ENCODE data around the gene PRAC1.

PRAC1 gene

GRCh38 chr17:48722201-48722907 lies at the start of gene PRAC1:
Gene PRAC1, minus strand, starts transcription at chr17:48722518. Its CDS starts 126 bp downstream, at chr17:48722392.
- no peak for TF ChIP-seq CTCF (IDR thresholded peaks at IDR 0.05; ENCODE audit: low read depth, low read length)
- H3K4me3 ChIP-seq (ENCODE audit: low read depth, low read length) = no peak within 1 kb of the TSS
- no peak for DNase-seq (ENCODE audit: low read depth, low spot score)
- in situ Hi-C loops (cut with HindIII; ENCODE audit: low sequenced_read_pairs) = no loop called here

- H3K4me3 ChIP-seq (ENCODE audit: low read depth, low read length) = no peak overlapping the region
- TF ChIP-seq CTCF (IDR thresholded peaks at IDR 0.05; ENCODE audit: low read depth, low read length) = no peak
- in situ Hi-C loops (cut with HindIII; ENCODE audit: low sequenced_read_pairs) = no loop called here
- no peak for DNase-seq (ENCODE audit: low read depth, low spot score)
Observed at GRCh38 chr17:48770954-48771353, 48.6 kb upstream of the PRAC1 start.

- TF ChIP-seq CTCF (IDR thresholded peaks at IDR 0.05; ENCODE audit: low read depth, low read length) = no peak
- no peak for DNase-seq (ENCODE audit: low read depth, low spot score)
- no peak overlapping the region for H3K4me3 ChIP-seq (ENCODE audit: low read depth, low read length)
- in situ Hi-C loops (cut with HindIII; ENCODE audit: low sequenced_read_pairs) = no loop called here
Observed at GRCh38 chr17:48769009-48769675, 46.8 kb upstream of the PRAC1 start.

GRCh38 chr17:48767263-48767774 lies 45.0 kb upstream of the PRAC1 start:
- TF ChIP-seq CTCF (IDR thresholded peaks at IDR 0.05; ENCODE audit: low read depth, low read length) = no peak
- no peak for DNase-seq (ENCODE audit: low read depth, low spot score)
- H3K4me3 ChIP-seq (ENCODE audit: low read depth, low read length) = no peak overlapping the region
- in situ Hi-C loops (cut with HindIII; ENCODE audit: low sequenced_read_pairs) = no loop called here

- H3K4me3 ChIP-seq (ENCODE audit: low read depth, low read length) = no peak overlapping the region
- in situ Hi-C loops (cut with HindIII; ENCODE audit: low sequenced_read_pairs) = no loop called here
- TF ChIP-seq CTCF (IDR thresholded peaks at IDR 0.05; ENCODE audit: low read depth, low read length) = no peak
- DNase-seq (ENCODE audit: low read depth, low spot score) = no peak
Observed at GRCh38 chr17:48761114-48761513, 38.8 kb upstream of the PRAC1 start.

GRCh38 chr17:48760411-48760810 lies 38.1 kb upstream of the PRAC1 start:
- in situ Hi-C loops (cut with HindIII; ENCODE audit: low sequenced_read_pairs) = no loop called here
- TF ChIP-seq CTCF (IDR thresholded peaks at IDR 0.05; ENCODE audit: low read depth, low read length) = no peak
- DNase-seq (ENCODE audit: low read depth, low spot score) = no peak
- H3K4me3 ChIP-seq (ENCODE audit: low read depth, low read length) = no peak overlapping the region

All from astrocyte of the spinal cord (primary cell).